Heart right ventricle (tissue), 16 donors: ENCODE results near the gene CCDC92. TPM values are rescaled to one million over a fixed set of nuclear protein-coding genes. Genes with fewer than 3 reads are reported as not detected.

Experiments used
- ATAC-seq, 8 donors: fragments of 200-7000 bp; cut with Tn5 transposase; one replicate each; pipeline ENCODE4 v1.9.1; 2020; ENCODE audit warnings: mild to moderate bottlenecking in 8 of 8, moderate library complexity in 8 of 8, moderate number of reproducible peaks in 1 of 8
- DNase-seq, 2 donors: peaks; one replicate each; pipeline ENCODE4 v3.0.0-alpha.2; 2020
- H3K27ac ChIP-seq, 10 donors: fragments of 200-600 bp; sonication (generic) in 2 of 10; one replicate each; pipeline versions ENCODE4 v1.5.0 to v1.8.0; 2020 to 2022; ENCODE audit warnings: mild to moderate bottlenecking in 3 of 10
- H3K27me3 ChIP-seq, 7 donors: fragments of 200-600 bp; one replicate each; pipeline ENCODE4 v1.8.0; 2021 to 2022; ENCODE audit warnings: mild to moderate bottlenecking in 2 of 7
- H3K36me3 ChIP-seq, 9 donors: fragments of 200-600 bp; sonication (generic) in 1 of 9; one replicate each; pipeline versions ENCODE4 v1.5.0 to v1.8.0; 2020 to 2022; ENCODE audit warnings: mild to moderate bottlenecking in 2 of 9
- H3K4me1 ChIP-seq, 9 donors: fragments of 200-600 bp; sonication (generic) in 1 of 9; one replicate each; pipeline versions ENCODE4 v1.5.0 to v1.8.0; 2020 to 2022; ENCODE audit warnings: mild to moderate bottlenecking in 4 of 9
- H3K4me3 ChIP-seq, 10 donors: fragments of 200-600 bp; sonication (generic) in 2 of 10; one replicate each; pipeline versions ENCODE4 v1.5.0 to v1.8.0; 2020 to 2022; ENCODE audit warnings: mild to moderate bottlenecking in 7 of 10, moderate library complexity in 2 of 10
- H3K9me3 ChIP-seq, 11 donors: fragments of 200-600 bp in 10 of 11; sonication (generic) in 2 of 11; one replicate each; pipeline versions ENCODE4 v1.5.0 to v1.8.0; 2013 to 2022; ENCODE audit warnings: mild to moderate bottlenecking in 2 of 11, control low read depth in 1 of 11, moderate library complexity in 1 of 11
- WGBS, 2 donors: extraction: QIAGEN DNeasy Blood & Tissue Kit; methylation state at CpG; one replicate each; pipeline ENCODE4 v1.1.7; 2013; ENCODE audit warnings: inconsistent platforms in 1 of 2; 5-methylcytosine and 5-hydroxymethylcytosine counted together
- intact Hi-C, 10 donors: fragments of 100-400 bp; cut with DNase I; formaldehyde crosslinking; loops; one replicate each; pipeline versions ENCODE4 v1.11.1 to v1.14.2; 2022
- polyA plus RNA-seq, 2 donors: library from polyadenylated mRNA; stranded (reverse); fragments of 200-250 nt; gene quantifications; one replicate each; pipeline ENCODE4 v1.2.3, GENCODE V29; 2013
- total RNA-seq, 10 donors: library from RNA; stranded (reverse); fragmentation: NEBNext Ultra II Directional in 3 of 10; extraction: Animal tissue kit (Norgen Biotek cat#: 25700) in 3 of 10; gene quantifications; one replicate each; pipeline versions ENCODE4 v1.2.1 to v1.2.4, GENCODE V29; 2021 to 2023
- TF ChIP-seq, protein P1 (sequence below), 9 donors: fragments of 200-600 bp; sonication (generic) in 2 of 9; IDR thresholded peaks; one replicate each; pipeline versions ENCODE4 v1.5.0 to v1.8.0; 2021 to 2022; ENCODE audit warnings: antibody characterized with exemption in 9 of 9, mild to moderate bottlenecking in 5 of 9, moderate library complexity in 1 of 9
- donor health status: Arrhythmogenic right ventricular cardiomyopathy.
- donor health status: ischemic (EF 13 %, LVEDD 7.1; RV severe dilation, severe dysfunction).
- donor health status: healthy with polysubstance abuse.
- donor health status: DM: no; HTN: yes; CAD: no.
- donor health status: DM: no; HTN: no; CAD: no.
- donor health status: ischemic (EF 25% LVEDD 6.9; RV normal size, moderate dysfunction).
- donor health status: ischemic (EF 25% LVEDD 5.7; RV mildly dilated, moderate dysfunction).
- donor health status: healthy.
- donor health status: DM: yes; HTN: yes; CAD: no.
- donor health status: Ischemic cardiomyopathy.
- donor health status: ischemic (EF 35%, LVEDD 5.7; RV mildly dilated, moderate dysfunction).
- donor health status: nonischemic (EF 11% LVEDD 7.7; RV severe dilation, severe dysfunction).
- donor health status: DM: yes; HTN: yes; CAD: no.
- donor health status: PGD.
- donor health status: ischemic (EF 29% LVEDD 5.4; RV normal size, mild dysfunction).
- donor health status: nonischemic (EF 23%, LVEDD 6.1; RV moderate dilation, normal function).

Gene CCDC92
- total and polyA plus RNA-seq, 12 donors = 38.5 to 77.1 (median 56.5) TPM

DNA sequence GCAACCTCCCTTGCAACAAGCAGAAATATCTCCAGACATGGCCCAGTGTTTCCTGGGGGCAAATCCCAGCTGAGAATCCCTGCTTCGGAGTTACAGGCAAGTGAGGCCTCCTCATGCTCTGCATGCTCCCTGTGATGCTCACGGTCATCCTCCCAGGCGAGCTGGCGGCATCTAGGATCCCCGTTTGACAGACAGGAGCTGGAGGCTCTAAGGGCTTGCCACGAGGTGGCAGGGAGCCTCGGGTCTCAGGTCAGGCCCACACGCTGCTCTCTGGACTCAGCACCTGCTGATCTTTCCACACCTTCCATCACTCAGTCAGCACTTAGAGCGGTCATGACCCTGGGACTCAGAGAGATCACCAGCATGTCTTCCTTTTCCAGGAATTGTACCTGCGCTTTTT lies 79.8 kb downstream of the CCDC92 start:
- WGBS, 2 donors = 35 to 46% methylated on average over 10 of the region's 10 CpGs
- Histone ChIP-seq H3K9me3 (no peaks in the 10 kb centered on the region), H3K4me1 (no peaks in the 10 kb centered on the region), H3K27ac (no peak overlapping the region), H3K36me3 (no peaks in the 10 kb centered on the region), H3K4me3 (no peak overlapping the region), H3K27me3 (peaks cover 0 to 49% (median 22%) of the 10 kb centered on the region in 7 donors)
- TF ChIP-seq, protein P1, sequence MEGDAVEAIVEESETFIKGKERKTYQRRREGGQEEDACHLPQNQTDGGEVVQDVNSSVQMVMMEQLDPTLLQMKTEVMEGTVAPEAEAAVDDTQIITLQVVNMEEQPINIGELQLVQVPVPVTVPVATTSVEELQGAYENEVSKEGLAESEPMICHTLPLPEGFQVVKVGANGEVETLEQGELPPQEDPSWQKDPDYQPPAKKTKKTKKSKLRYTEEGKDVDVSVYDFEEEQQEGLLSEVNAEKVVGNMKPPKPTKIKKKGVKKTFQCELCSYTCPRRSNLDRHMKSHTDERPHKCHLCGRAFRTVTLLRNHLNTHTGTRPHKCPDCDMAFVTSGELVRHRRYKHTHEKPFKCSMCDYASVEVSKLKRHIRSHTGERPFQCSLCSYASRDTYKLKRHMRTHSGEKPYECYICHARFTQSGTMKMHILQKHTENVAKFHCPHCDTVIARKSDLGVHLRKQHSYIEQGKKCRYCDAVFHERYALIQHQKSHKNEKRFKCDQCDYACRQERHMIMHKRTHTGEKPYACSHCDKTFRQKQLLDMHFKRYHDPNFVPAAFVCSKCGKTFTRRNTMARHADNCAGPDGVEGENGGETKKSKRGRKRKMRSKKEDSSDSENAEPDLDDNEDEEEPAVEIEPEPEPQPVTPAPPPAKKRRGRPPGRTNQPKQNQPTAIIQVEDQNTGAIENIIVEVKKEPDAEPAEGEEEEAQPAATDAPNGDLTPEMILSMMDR (IDR thresholded peaks at IDR 0.05) = no peak
- intact Hi-C loops = no loop called here
- ATAC-seq = peak in 1 of 8 donors; percentile 25
- no peak for DNase-seq

DNA sequence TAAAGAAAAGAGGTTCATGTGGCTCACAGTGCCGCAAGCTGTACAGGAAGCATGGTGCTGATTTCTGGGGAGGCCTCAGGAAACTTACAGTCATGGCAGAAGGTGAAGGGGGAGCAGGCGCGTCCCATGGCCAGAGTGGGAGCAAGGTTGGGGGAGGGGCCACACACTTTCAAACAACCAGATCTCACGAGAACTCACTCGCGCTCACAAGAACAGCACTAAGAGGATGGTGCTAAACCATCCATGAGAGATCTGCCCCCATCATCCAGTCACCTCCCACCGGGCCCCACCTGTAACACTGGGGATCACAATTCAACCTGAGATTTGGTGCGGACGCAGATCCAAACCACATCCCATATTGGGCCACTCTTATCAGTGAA lies 80.5 kb downstream of the CCDC92 start:
- intact Hi-C loops = no loop called here
- Histone ChIP-seq H3K27ac (no peak overlapping the region), H3K4me3 (no peak overlapping the region), H3K27me3 (peaks cover 0 to 54% (median 26%) of the 10 kb centered on the region in 7 donors), H3K36me3 (no peaks in the 10 kb centered on the region), H3K9me3 (no peaks in the 10 kb centered on the region), H3K4me1 (no peaks in the 10 kb centered on the region)
- TF ChIP-seq, protein P1 (IDR thresholded peaks at IDR 0.05) = no peak
- 90% methylated on average over 9 of the region's 9 CpGs for WGBS, 2 donors
- ATAC-seq = no peak
- DNase-seq = no peak

DNA sequence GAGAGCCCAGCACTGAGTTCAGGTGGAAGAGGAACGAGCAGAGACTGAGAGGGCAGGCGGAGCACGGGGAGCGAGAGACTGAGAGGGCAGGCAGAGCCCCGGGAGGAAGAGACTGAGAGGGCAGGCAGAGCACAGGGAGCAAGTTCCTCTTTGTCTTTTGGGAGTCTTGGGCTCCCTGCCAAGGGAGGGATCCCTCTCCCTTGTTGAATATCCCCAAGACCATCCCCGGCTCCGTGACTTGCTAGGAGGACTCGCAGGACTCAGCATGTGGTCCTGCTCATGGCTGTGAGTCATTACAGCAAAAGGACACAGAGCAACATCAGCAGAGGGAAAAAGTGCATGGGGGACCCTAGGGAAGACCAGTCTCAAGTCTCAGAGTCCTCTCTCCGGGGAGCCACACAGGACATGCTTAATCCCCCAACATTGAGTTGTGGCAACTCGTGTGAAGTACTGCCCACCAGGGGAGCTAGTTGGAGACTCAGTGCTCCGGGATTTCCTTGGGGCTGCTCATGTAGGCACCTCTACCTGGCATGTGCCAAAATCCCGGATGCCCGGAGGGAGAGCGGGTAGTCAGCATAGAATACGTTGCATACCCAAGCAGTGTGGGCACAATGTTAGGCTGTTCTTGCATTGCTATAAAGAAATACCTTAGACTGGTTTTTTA lies 81.0 kb downstream of the CCDC92 start:
- WGBS, 2 donors = 57 to 75% methylated on average over 15 of the region's 15 CpGs
- Histone ChIP-seq H3K36me3 (no peaks in the 10 kb centered on the region), H3K4me1 (no peaks in the 10 kb centered on the region), H3K9me3 (no peaks in the 10 kb centered on the region), H3K4me3 (no peak overlapping the region), H3K27ac (no peak overlapping the region), H3K27me3 (peaks cover 0 to 58% (median 30%) of the 10 kb centered on the region in 7 donors)
- DNase-seq (no peak), ATAC-seq (no peak)
- TF ChIP-seq, protein P1 (IDR thresholded peaks at IDR 0.05) = no peak
- intact Hi-C loops = no loop called here

DNA sequence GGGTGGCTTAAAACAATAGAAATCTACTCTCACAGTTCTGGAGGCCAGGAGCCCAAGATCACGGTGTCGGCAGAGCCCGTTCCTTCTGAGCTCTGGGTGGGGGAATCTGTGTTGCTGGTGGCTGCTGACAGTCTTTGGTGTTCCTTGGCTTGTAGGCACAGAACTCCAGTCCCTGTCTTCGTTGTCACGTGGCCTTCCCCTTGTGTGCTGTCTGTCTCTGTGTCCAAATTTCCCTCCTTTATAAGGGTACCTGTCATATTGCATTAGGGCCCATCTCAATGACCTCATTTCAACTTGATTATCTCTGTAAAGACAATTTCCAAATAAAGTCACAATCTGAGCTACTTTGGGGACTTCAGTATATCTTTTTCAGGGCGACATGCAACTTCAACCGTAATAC lies 81.6 kb downstream of the CCDC92 start:
- Histone ChIP-seq H3K9me3 (no peaks in the 10 kb centered on the region), H3K4me1 (no peaks in the 10 kb centered on the region), H3K27ac (no peak overlapping the region), H3K27me3 (peaks cover 0 to 58% (median 30%) of the 10 kb centered on the region in 7 donors), H3K4me3 (no peak overlapping the region), H3K36me3 (no peaks in the 10 kb centered on the region)
- DNase-seq (no peak), ATAC-seq (no peak)
- TF ChIP-seq, protein P1 (IDR thresholded peaks at IDR 0.05) = no peak
- intact Hi-C loops = no loop called here
- 86 to 88% methylated on average over 7 of the region's 7 CpGs for WGBS, 2 donors
